NOMO-1 (cell line): ENCODE results near the gene LRRC18.

Source experiments
- DNase-seq, 2 experiments: peaks; one replicate each; lab custom pipeline; 2025; ENCODE audit not compliant: unreplicated experiment in 2 of 2; lab: John Stamatoyannopoulos, UW

Gene LRRC18

DNA sequence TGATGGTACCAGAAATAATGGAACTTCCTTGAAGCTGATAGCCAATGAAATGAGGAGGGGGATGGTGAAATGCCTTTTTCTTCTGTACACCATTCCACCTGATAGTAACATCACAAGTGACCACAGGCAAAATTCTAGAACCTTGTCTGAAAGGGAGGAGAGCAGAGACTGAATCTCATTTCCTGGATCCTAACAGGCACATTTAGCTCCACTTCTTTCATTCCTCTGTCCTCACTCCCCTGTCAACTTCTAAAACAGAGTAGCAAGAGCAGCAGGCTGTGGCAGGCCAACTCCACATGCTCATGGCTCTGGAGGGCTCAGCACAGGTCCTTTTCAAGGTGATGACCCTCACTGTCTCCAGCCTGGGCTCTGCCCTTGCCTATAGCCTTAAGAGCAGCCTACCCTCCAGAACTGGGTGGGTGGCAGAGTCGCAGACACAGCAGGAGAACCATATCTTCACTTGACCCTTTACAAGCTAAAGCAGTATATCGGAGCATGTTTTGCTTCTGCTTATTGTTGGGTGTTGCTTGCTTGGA lies at the start of gene LRRC18:
Gene LRRC18 (minus strand): TSS at position 51 of the 536 bp plus-strand sequence. CDS start 25,685 bp downstream, outside the sequence.
- no peak for DNase-seq

DNA sequence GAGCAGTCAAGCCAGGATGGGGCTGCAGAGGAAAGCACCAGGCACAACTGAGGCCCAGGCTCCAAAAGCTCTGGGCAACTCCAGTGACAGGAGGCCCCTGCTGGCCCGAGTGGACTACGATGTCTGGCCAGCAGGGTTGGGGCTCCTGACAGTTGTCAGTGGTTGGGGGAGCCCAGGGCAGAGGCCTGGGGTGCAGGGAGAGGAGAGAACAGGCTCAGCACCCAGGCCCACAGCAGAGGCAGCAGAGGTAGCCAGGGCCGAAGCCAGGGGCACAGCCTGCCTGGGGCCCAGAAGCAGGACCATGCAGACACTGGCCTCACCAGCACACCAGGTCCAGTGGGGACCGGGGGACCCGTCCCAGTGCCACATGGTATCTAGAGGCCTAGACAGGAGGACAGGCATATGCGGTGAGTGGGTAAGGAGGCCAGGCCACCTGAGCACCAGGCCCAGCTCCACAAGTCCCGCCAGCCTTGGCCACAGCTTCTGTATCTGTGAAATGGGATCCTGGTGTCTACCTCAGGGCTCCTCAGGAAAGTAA lies 46.0 kb upstream of the LRRC18 start:
- no peak for DNase-seq

DNA sequence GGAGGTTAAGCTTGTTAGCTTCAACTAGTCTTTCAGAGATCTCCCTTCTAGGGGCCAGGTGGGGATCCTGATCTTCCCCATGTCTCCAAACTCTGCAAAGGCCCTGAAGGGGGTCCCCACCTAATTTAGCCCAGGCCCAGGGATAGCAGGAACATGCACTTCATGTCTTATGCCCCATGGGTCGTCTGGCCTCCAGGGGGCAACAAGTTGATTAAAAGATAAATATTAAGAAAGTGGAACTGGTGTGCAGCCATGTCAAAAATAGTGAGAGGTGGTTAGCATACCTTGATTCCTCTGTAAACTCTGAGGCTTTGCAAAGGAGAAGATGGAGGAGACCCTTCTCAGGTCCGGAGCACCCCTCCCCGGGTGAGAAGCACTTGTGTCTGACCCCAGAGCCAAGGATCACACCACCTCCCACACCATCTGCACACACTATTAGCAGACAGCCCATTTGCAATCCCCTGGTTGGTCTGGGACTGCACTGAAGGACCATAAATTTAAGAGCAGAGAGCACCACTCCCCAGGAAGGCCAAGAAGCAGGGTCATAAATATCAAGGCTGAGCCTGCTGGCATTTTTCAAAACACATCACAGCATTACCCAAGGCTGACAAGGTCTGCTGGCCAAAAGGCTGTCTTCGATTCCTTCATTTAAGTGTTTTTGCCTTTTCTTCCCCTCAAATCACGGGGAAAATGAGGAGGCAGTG lies 44.2 kb upstream of the LRRC18 start:
- no peak for DNase-seq

DNA sequence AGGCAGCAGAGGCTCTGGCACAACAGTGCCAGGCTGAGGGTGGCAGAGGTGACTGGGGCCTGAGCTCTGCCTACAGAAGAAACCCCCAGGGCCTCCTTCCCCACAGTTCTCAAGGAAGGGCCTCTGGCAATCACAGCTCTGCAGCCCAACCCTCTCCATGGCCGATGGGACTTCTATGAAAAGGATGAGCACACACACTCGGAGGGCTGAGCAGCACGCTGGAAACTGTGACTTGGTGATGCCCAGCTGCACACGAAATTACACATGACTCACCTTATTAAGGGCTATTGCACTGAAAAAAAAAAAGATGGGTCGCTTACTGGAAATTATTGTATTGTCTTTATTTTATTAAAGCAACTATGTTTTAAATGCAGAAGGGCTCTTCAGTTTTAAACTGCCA lies 42.9 kb upstream of the LRRC18 start:
- DNase-seq = no peak

DNA sequence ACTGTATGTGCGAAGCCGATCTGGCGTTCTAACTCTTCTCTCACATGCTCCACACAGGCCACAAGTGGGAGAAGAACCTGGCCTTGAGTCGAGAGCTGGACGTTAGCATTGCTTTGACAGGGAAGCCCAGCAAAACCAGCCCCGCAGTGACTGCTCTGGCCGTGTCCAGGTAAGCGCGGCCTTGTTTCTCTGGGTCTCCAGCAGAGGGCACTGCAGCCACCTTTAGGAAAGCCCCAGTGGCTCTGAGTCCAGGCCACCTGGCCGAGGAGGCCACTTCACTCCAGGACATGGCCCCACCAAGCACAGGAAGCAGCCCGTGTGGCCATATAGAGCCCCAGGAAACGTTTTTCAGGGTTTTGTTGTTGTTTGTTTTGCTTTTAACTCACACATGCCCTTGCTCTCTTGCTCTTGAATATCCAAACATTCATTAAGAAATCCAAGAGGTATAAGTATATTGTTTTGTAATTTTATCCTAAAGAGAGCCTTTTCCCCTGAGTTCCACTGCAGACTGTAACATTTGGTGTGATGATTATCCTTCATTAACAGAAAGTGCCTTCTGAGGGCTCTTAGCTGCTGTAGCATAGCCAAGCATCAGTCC lies 41.8 kb upstream of the LRRC18 start:
- DNase-seq = peak in 1 of 2 experiments; percentile 8

- no peak for DNase-seq
Observed at GRCh38 chr10:48978318-48978717, 38.7 kb upstream of the LRRC18 start.

GRCh38 chr10:48976196-48976595 lies 36.6 kb upstream of the LRRC18 start:
- DNase-seq = no peak

DNA sequence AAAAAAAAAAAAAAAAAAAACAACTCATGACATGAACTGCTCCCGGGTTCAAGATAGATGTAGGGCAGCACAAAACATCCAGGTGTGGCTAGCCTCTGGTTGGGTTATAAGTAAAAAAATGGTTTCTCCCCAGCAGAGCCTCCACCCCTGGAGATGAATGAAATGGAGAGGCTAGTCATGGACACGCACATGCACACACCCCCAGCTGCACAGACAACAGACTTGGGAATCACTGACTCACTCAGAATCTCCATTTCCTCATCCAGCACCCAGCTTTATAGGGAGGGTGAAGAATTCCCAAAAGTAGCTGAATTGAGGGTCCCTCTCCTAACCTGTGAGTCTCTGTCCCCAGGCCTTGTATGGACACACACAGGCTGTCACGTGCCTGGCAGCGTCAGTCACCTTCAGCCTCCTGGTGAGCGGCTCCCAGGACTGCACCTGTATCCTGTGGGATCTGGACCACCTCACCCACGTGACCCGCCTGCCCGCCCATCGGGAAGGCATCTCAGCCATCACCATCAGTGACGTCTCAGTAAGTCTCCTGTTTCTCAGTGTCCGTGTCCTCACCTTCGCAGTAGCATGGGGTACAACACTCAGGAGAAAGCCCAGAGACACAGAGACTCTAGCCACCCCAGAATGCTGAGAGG lies 35.0 kb upstream of the LRRC18 start:
- no peak for DNase-seq

DNA sequence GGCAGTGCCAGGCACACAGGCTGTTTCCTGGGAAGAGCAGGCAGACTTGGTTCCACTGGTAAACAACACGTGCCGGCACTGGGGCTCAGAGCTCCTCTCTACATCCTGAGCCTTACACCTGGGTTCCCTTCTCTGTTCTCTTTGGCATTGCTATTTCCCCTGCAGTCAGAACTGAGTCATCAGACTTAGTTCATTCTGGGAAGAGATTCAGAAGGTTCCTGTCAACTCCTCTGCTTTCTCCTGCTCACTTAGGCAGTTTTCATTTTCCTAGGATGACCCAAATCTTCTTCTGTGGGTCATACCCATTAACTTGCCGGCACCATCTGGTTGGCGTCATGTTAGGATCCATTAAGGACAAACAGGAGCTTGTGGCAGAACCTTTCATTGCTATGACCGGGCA lies 33.4 kb upstream of the LRRC18 start:
- DNase-seq = no peak

DNA sequence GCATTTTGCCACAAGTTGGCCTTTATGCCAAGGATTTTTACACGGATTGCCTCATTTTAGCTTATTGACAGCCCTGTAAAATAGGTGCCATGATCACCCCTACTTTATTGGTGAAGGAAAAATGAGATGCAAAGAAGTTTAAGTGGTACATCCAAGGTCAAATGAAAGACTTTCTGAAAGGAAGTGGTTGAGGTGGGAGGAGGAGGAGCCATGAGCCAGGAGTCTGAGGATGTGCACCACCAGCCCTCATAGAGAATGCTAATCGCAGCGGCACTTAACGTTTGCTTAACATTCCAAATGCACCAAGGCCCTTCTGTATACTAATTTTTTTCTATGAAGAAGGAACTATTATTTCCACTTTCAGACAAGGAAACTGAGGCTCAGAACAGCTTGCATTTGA lies 31.0 kb upstream of the LRRC18 start:
- no peak for DNase-seq

GRCh38 chr10:48970046-48970445 lies 30.4 kb upstream of the LRRC18 start:
- DNase-seq = no peak

- no peak for DNase-seq
Observed at GRCh38 chr10:48968036-48968435, 28.4 kb upstream of the LRRC18 start.

GRCh38 chr10:48965460-48965859 lies 25.8 kb upstream of the LRRC18 start:
- DNase-seq = no peak

GRCh38 chr10:48964038-48964437 lies 24.4 kb upstream of the LRRC18 start:
- DNase-seq = no peak

DNA sequence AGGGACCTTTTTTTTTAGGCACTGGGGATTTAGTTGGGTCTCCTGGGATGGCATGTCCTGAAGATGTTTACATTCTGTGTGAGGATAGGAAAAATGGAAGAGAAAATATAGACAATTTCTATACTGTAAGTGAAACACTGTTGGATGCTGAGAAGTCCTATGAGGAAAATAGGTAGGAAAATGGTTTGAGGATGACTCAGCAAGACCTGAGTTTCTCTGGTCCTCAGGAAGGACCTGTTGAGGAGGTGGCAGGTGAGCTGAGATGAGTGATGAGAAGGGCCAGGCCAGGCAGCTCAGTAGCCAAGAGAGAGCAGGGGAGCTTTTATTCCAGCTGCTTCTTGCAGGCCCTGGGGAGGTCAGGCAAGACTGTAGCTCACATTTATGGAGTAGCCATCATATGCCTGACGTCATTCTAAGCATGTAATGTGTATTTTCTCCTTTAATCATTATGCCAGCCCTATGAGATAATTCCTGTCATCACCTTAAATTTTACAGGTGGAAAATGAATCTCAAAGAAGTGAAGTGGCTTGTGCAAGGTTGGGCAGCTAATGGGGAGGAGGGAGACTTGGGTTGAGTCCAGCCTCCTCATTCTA lies 19.1 kb upstream of the LRRC18 start:
- DNase-seq = no peak

GRCh38 chr10:48957361-48958151 lies 17.9 kb upstream of the LRRC18 start:
- no peak for DNase-seq

DNA sequence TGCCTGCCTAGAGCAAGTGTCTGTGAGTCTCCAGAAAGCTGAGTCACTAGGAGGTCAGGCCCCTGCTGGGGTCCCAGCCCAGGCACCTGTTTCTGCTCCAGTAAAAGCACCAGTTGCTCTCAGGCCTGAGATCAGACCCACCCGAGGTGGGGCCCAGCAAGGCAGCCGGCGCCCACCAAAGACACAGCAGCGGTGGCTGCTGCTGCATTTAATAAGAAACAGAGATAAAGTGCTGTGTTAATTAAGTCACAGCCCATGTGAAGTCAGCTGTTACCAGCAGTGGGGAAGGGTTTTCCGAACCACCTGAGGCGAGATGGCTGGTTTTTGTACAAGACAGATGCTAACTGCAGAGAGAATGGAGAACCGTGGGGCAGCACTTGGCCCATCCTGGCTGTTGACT lies 12.1 kb upstream of the LRRC18 start:
- no peak for DNase-seq

DNA sequence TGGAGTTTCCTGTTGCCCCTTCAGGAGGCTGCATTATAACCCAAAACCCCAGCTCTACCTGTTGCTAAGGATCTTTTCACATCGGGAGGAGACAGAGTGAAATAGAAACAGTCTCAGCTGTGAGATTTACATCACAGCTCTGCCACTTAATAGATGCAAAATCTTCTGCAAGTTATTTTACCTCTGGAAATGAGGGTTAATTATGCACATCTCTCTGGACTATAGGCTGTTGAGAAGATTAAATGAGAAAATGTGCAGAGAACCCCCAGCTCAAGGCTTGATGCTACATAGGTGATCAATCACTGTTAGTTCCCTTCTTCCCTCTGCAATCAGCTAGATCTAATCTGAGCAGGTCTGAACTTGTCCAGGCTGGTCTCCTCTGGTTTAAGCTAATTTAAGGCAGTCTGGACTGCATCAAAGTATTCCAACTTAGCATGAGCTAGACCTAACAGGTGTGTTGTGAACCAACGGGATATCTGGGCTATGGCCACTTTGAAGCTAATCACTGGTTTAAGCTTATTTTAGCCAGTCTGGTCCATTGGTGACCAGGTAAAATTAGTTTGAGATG lies 8.9 kb upstream of the LRRC18 start:
- no peak for DNase-seq

GRCh38 chr10:48947690-48948469 lies 8.2 kb upstream of the LRRC18 start:
- DNase-seq = no peak
